Measurements from ENCODE around the gene IL17C. TPM values are rescaled to one million over a fixed set of nuclear protein-coding genes. Genes with fewer than 3 reads are reported as not detected.

Gene IL17C
- total RNA-seq, 2 experiments from 2014 or later, result 0.68 TPM; not detected in 1

- H3K4me1 Mint-ChIP-seq, result peaks cover 12% of the 10 kb centered on the region
- H3K27me3 Mint-ChIP-seq, result no peaks in the 10 kb centered on the region
- ATAC-seq (ENCODE audit: low read depth) (no peak), DNase-seq (no peak)
- no peaks in the 10 kb centered on the region for H3K9me3 Mint-ChIP-seq
- H3K36me3 Mint-ChIP-seq, result peaks cover 8% of the 10 kb centered on the region
- H3K27ac Mint-ChIP-seq, result no peak overlapping the region
- POLR2A ChIA-PET, result no interaction called here
- no peak overlapping the region for H3K4me3 Mint-ChIP-seq
These were observed 13.9 kb upstream of the IL17C start for GRCh38 chr16:88624481-88624880.

- Mint-ChIP-seq H3K4me3 (no peak overlapping the region), H3K4me1 (peaks cover 7% of the 10 kb centered on the region), H3K9me3 (no peaks in the 10 kb centered on the region), H3K36me3 (peaks cover 8% of the 10 kb centered on the region), H3K27me3 (no peaks in the 10 kb centered on the region), H3K27ac (no peak overlapping the region)
- POLR2A ChIA-PET, result no interaction called here
- ATAC-seq (ENCODE audit: low read depth) (no peak), DNase-seq (no peak)
These were observed 13.3 kb upstream of the IL17C start for GRCh38 chr16:88624977-88625576.

- POLR2A ChIA-PET, result no interaction called here
- no peaks in the 10 kb centered on the region for H3K4me1 Mint-ChIP-seq
These were observed 11.7 kb upstream of the IL17C start for GRCh38 chr16:88626646-88627045.

GRCh38 chr16:88627531-88628411 is 10.6 kb upstream of the IL17C start:
- Mint-ChIP-seq H3K4me3 (no peak overlapping the region), H3K27me3 (no peaks in the 10 kb centered on the region), H3K27ac (no peak overlapping the region), H3K9me3 (no peaks in the 10 kb centered on the region), H3K36me3 (peaks cover 8% of the 10 kb centered on the region), H3K4me1 (peaks cover 3% of the 10 kb centered on the region)
- POLR2A ChIA-PET, result no interaction called here
- DNase-seq (no peak), ATAC-seq (ENCODE audit: low read depth) (no peak)

More at GRCh38 chr16:88626646-88627045, 11.7 kb upstream of the IL17C start:
- DNase-seq, result no peak
- H3K27ac Mint-ChIP-seq, result no peak overlapping the region
- H3K36me3 Mint-ChIP-seq, result peaks cover 8% of the 10 kb centered on the region
- ATAC-seq (ENCODE audit: low read depth), result no peak
- no peaks in the 10 kb centered on the region for H3K9me3 Mint-ChIP-seq
- H3K27me3 Mint-ChIP-seq, result no peaks in the 10 kb centered on the region
- no peak overlapping the region for H3K4me3 Mint-ChIP-seq

GRCh38 chr16:88628512-88628974 is 9.8 kb upstream of the IL17C start:
- H3K27ac Mint-ChIP-seq, result no peak overlapping the region
- DNase-seq (no peak), ATAC-seq (ENCODE audit: low read depth) (no peak)
- peaks cover 4% of the 10 kb centered on the region for H3K4me1 Mint-ChIP-seq
- no peaks in the 10 kb centered on the region for H3K9me3 Mint-ChIP-seq
- no peaks in the 10 kb centered on the region for H3K27me3 Mint-ChIP-seq
- H3K4me3 Mint-ChIP-seq, result no peak overlapping the region
- POLR2A ChIA-PET, result interaction anchor here (1.4 kb wide), 1 partner anchor 9 kb away, joined by 4 read pairs; no protein-coding TSS in a partner anchor
- peaks cover 3% of the 10 kb centered on the region for H3K36me3 Mint-ChIP-seq

- no peaks in the 10 kb centered on the region for H3K9me3 Mint-ChIP-seq
- no peak for DNase-seq
- no peak for ATAC-seq (ENCODE audit: low read depth)
- H3K27ac Mint-ChIP-seq, result no peak overlapping the region
- H3K27me3 Mint-ChIP-seq, result no peaks in the 10 kb centered on the region
- peaks cover 5% of the 10 kb centered on the region for H3K4me1 Mint-ChIP-seq
- H3K4me3 Mint-ChIP-seq, result no peak overlapping the region
- H3K36me3 Mint-ChIP-seq, result peaks cover 3% of the 10 kb centered on the region
- POLR2A ChIA-PET, result interaction anchor here (1.4 kb wide), 1 partner anchor 10 kb away, joined by 4 read pairs; no protein-coding TSS in a partner anchor
These were observed 8.5 kb upstream of the IL17C start for GRCh38 chr16:88629835-88630234.

GRCh38 chr16:88630433-88630832 is 7.9 kb upstream of the IL17C start:
- H3K4me1 Mint-ChIP-seq, result peaks cover 8% of the 10 kb centered on the region
- DNase-seq (no peak), ATAC-seq (ENCODE audit: low read depth) (no peak)
- peaks cover 3% of the 10 kb centered on the region for H3K36me3 Mint-ChIP-seq
- POLR2A ChIA-PET, result no interaction called here
- H3K27me3 Mint-ChIP-seq, result no peaks in the 10 kb centered on the region
- H3K27ac Mint-ChIP-seq, result no peak overlapping the region
- no peaks in the 10 kb centered on the region for H3K9me3 Mint-ChIP-seq
- H3K4me3 Mint-ChIP-seq, result no peak overlapping the region

- Mint-ChIP-seq H3K27me3 (no peaks in the 10 kb centered on the region), H3K4me3 (no peak overlapping the region), H3K36me3 (peaks cover 2% of the 10 kb centered on the region), H3K27ac (no peak overlapping the region), H3K9me3 (no peaks in the 10 kb centered on the region), H3K4me1 (peaks cover 9% of the 10 kb centered on the region)
- no peak for DNase-seq
- POLR2A ChIA-PET, result interaction anchor here (1.3 kb wide), 1 partner anchor 19 kb away, joined by 4 read pairs; no protein-coding TSS in a partner anchor
- no peak for ATAC-seq (ENCODE audit: low read depth)
These were observed 7.4 kb upstream of the IL17C start for GRCh38 chr16:88630941-88631340.

- no peaks in the 10 kb centered on the region for H3K27me3 Mint-ChIP-seq
- no peak for ATAC-seq (ENCODE audit: low read depth)
- no peaks in the 10 kb centered on the region for H3K9me3 Mint-ChIP-seq
- H3K4me1 Mint-ChIP-seq, result peaks cover 10% of the 10 kb centered on the region
- H3K36me3 Mint-ChIP-seq, result peaks cover under 1% of the 10 kb centered on the region
- POLR2A ChIA-PET, result interaction anchor here (1.1 to 1.3 kb wide), 2 partner anchors 13 to 19 kb away, joined by 3 to 4 read pairs; no protein-coding TSS in a partner anchor
- DNase-seq, result no peak
- no peak overlapping the region for H3K27ac Mint-ChIP-seq
- H3K4me3 Mint-ChIP-seq, result no peak overlapping the region
These were observed 7.0 kb upstream of the IL17C start for GRCh38 chr16:88631384-88631783.

GRCh38 chr16:88631920-88632586 is 6.3 kb upstream of the IL17C start:
- Mint-ChIP-seq H3K4me1 (peaks cover 11% of the 10 kb centered on the region), H3K36me3 (no peaks in the 10 kb centered on the region), H3K4me3 (no peak overlapping the region), H3K27ac (peak overlapping the region; percentile 63), H3K9me3 (no peaks in the 10 kb centered on the region), H3K27me3 (peaks cover under 1% of the 10 kb centered on the region)
- ATAC-seq (ENCODE audit: low read depth), result no peak
- DNase-seq, result no peak
- POLR2A ChIA-PET, result interaction anchor here (1.1 to 1.8 kb wide), 3 partner anchors 13 to 53 kb away, joined by 3 to 4 read pairs (median 4); no protein-coding TSS in a partner anchor

- H3K27ac Mint-ChIP-seq, result peak overlapping the region; percentile 63
- no peaks in the 10 kb centered on the region for H3K9me3 Mint-ChIP-seq
- POLR2A ChIA-PET, result interaction anchor here (0.6 to 1.8 kb wide), 5 partner anchors 12 to 93 kb away, joined by 3 to 10 read pairs (median 4); partner anchors contain the start of gene ZC3H18
- ATAC-seq (ENCODE audit: low read depth) (no peak), DNase-seq (no peak)
- H3K36me3 Mint-ChIP-seq, result peaks cover 2% of the 10 kb centered on the region
- H3K4me1 Mint-ChIP-seq, result peaks cover 16% of the 10 kb centered on the region
- H3K4me3 Mint-ChIP-seq, result no peak overlapping the region
- H3K27me3 Mint-ChIP-seq, result peaks cover 6% of the 10 kb centered on the region
These were observed 5.8 kb upstream of the IL17C start for GRCh38 chr16:88632587-88632930.

GRCh38 chr16:88633684-88634140 is 4.7 kb upstream of the IL17C start:
- Mint-ChIP-seq H3K4me1 (peaks cover 23% of the 10 kb centered on the region), H3K27ac (peak overlapping the region; percentile 77), H3K36me3 (peaks cover 2% of the 10 kb centered on the region), H3K4me3 (peak overlapping the region; percentile 80), H3K27me3 (peaks cover 16% of the 10 kb centered on the region), H3K9me3 (no peaks in the 10 kb centered on the region)
- ATAC-seq (ENCODE audit: low read depth) (peak; percentile 35), DNase-seq (peak; percentile 68)
- POLR2A ChIA-PET, result interaction anchor here (0.8 to 1.8 kb wide), 6 partner anchors 10 to 70 kb away, joined by 3 to 10 read pairs (median 4); partner anchors contain the start of gene ZC3H18

Measured in activated naive CD8-positive, alpha-beta T cell treated with anti-CD3 and anti-CD28 coated beads, Interleukin-2, amount 10 ng/mL, durations not matched to agents 7 days and 5 days (primary cell).